Measurements from ENCODE around the gene ADD1.

DNA sequence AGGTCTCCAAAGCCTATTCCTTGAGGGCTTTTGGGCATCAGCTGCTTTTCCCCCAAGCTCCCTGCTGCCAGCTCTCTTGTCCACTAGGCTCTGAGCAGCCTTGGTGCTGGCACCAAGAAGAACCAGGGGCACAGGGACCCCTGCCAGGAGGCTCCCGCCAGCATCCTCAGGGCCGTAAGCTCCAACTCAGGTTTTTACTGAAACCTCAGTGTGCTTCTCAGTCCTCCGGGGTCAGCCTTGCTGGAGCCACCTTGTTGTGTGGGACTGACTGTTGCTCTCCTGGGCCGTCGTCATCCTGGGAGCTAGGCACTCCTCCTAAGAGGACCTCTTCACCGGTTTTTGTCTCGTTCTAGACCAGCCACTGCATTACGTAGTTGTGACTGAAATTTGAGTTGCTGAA lies 80.6 kb downstream of the ADD1 start:
- TF ChIP-seq, protein P1, sequence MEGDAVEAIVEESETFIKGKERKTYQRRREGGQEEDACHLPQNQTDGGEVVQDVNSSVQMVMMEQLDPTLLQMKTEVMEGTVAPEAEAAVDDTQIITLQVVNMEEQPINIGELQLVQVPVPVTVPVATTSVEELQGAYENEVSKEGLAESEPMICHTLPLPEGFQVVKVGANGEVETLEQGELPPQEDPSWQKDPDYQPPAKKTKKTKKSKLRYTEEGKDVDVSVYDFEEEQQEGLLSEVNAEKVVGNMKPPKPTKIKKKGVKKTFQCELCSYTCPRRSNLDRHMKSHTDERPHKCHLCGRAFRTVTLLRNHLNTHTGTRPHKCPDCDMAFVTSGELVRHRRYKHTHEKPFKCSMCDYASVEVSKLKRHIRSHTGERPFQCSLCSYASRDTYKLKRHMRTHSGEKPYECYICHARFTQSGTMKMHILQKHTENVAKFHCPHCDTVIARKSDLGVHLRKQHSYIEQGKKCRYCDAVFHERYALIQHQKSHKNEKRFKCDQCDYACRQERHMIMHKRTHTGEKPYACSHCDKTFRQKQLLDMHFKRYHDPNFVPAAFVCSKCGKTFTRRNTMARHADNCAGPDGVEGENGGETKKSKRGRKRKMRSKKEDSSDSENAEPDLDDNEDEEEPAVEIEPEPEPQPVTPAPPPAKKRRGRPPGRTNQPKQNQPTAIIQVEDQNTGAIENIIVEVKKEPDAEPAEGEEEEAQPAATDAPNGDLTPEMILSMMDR (IDR thresholded peaks at IDR 0.05; ENCODE audit: low read depth, low read length, poor library complexity, severe bottlenecking), result no peak
- no peak for TF ChIP-seq EZH2phosphoT487 (IDR thresholded peaks at IDR 0.05; ENCODE audit: borderline replicate concordance, low read length)

Measured in DOHH2 (cell line).